Measurements from ENCODE around the gene PSME4. TPM values are rescaled to one million over a fixed set of nuclear protein-coding genes. Genes with fewer than 3 reads are reported as not detected.

The PSME4 gene
- polyA plus RNA-seq, 1 donor from 2014 or later: 23.4 TPM

GRCh38 chr2:54013996-54014395, 43.2 kb upstream of the PSME4 start:
- Histone ChIP-seq H3K9me2 (ENCODE audit: insufficient read depth, low read length) (no peaks in the 10 kb centered on the region), H3F3A (ENCODE audit: insufficient read depth, low read length, poor library complexity, severe bottlenecking) (no peaks in the 10 kb centered on the region), H4K20me1 (ENCODE audit: insufficient read depth) (no peaks in the 10 kb centered on the region), H3K27ac (ENCODE audit: low read length) (no peak overlapping the region), H3K9ac (ENCODE audit: low read length) (no peak overlapping the region), H3K79me2 (replicated peaks; ENCODE audit: insufficient read depth, low read length) (no peaks in the 10 kb centered on the region), H2AFZ (ENCODE audit: low read depth, low read length) (no peak overlapping the region), H3K36me3 (ENCODE audit: insufficient read depth, low read length) (no peaks in the 10 kb centered on the region), H3K27me3 (ENCODE audit: insufficient read depth, low read depth, low read length) (no peaks in the 10 kb centered on the region), H3K4me2 (ENCODE audit: low read length) (no peak overlapping the region), H3K9me3 (ENCODE audit: low read length) (no peaks in the 10 kb centered on the region), H3K4me3 (ENCODE audit: low read length) (no peak overlapping the region)
- TF ChIP-seq, protein P1, sequence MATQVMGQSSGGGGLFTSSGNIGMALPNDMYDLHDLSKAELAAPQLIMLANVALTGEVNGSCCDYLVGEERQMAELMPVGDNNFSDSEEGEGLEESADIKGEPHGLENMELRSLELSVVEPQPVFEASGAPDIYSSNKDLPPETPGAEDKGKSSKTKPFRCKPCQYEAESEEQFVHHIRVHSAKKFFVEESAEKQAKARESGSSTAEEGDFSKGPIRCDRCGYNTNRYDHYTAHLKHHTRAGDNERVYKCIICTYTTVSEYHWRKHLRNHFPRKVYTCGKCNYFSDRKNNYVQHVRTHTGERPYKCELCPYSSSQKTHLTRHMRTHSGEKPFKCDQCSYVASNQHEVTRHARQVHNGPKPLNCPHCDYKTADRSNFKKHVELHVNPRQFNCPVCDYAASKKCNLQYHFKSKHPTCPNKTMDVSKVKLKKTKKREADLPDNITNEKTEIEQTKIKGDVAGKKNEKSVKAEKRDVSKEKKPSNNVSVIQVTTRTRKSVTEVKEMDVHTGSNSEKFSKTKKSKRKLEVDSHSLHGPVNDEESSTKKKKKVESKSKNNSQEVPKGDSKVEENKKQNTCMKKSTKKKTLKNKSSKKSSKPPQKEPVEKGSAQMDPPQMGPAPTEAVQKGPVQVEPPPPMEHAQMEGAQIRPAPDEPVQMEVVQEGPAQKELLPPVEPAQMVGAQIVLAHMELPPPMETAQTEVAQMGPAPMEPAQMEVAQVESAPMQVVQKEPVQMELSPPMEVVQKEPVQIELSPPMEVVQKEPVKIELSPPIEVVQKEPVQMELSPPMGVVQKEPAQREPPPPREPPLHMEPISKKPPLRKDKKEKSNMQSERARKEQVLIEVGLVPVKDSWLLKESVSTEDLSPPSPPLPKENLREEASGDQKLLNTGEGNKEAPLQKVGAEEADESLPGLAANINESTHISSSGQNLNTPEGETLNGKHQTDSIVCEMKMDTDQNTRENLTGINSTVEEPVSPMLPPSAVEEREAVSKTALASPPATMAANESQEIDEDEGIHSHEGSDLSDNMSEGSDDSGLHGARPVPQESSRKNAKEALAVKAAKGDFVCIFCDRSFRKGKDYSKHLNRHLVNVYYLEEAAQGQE (IDR thresholded peaks at IDR 0.05; ENCODE audit: borderline replicate concordance): no peak
- no peak for TF ChIP-seq EZH2 (IDR thresholded peaks at IDR 0.05; ENCODE audit: borderline replicate concordance, insufficient read depth, low read length, poor library complexity, severe bottlenecking)
- TF ChIP-seq SMC3 (conservative IDR thresholded peaks at IDR 0.05; ENCODE audit: poor library complexity): no peak
- TF ChIP-seq, protein P2, sequence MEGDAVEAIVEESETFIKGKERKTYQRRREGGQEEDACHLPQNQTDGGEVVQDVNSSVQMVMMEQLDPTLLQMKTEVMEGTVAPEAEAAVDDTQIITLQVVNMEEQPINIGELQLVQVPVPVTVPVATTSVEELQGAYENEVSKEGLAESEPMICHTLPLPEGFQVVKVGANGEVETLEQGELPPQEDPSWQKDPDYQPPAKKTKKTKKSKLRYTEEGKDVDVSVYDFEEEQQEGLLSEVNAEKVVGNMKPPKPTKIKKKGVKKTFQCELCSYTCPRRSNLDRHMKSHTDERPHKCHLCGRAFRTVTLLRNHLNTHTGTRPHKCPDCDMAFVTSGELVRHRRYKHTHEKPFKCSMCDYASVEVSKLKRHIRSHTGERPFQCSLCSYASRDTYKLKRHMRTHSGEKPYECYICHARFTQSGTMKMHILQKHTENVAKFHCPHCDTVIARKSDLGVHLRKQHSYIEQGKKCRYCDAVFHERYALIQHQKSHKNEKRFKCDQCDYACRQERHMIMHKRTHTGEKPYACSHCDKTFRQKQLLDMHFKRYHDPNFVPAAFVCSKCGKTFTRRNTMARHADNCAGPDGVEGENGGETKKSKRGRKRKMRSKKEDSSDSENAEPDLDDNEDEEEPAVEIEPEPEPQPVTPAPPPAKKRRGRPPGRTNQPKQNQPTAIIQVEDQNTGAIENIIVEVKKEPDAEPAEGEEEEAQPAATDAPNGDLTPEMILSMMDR (IDR thresholded peaks at IDR 0.05; ENCODE audit: poor library complexity, severe bottlenecking): no peak
- no peak for TF ChIP-seq EP300 (conservative IDR thresholded peaks at IDR 0.05; ENCODE audit: poor library complexity, severe bottlenecking)
- no peak for TF ChIP-seq RAD21 (conservative IDR thresholded peaks at IDR 0.05)
- no peak for TF ChIP-seq MXI1 (conservative IDR thresholded peaks at IDR 0.05; ENCODE audit: poor library complexity, severe bottlenecking)
- TF ChIP-seq POLR2AphosphoS5 (IDR thresholded peaks at IDR 0.05): no peak
- TF ChIP-seq TAF1 (IDR thresholded peaks at IDR 0.05; ENCODE audit: low read depth): no peak

GRCh38 chr2:54012538-54013141, 41.8 kb upstream of the PSME4 start:
- no peaks in the 10 kb centered on the region for H3K27me3 ChIP-seq (ENCODE audit: insufficient read depth, low read depth, low read length)
- H3K9me3 ChIP-seq (ENCODE audit: low read length): no peaks in the 10 kb centered on the region
- H2AFZ ChIP-seq (ENCODE audit: low read depth, low read length): no peak overlapping the region
- no peaks in the 10 kb centered on the region for H3K79me2 ChIP-seq (replicated peaks; ENCODE audit: insufficient read depth, low read length)
- no peak for TF ChIP-seq EZH2 (IDR thresholded peaks at IDR 0.05; ENCODE audit: borderline replicate concordance, insufficient read depth, low read length, poor library complexity, severe bottlenecking)
- TF ChIP-seq EP300 (conservative IDR thresholded peaks at IDR 0.05; ENCODE audit: poor library complexity, severe bottlenecking): no peak
- no peak for TF ChIP-seq TAF1 (IDR thresholded peaks at IDR 0.05; ENCODE audit: low read depth)
- TF ChIP-seq SMC3 (conservative IDR thresholded peaks at IDR 0.05; ENCODE audit: poor library complexity): no peak
- TF ChIP-seq POLR2AphosphoS5 (IDR thresholded peaks at IDR 0.05): no peak
- TF ChIP-seq, protein P2 (IDR thresholded peaks at IDR 0.05; ENCODE audit: poor library complexity, severe bottlenecking): no peak
- TF ChIP-seq MXI1 (conservative IDR thresholded peaks at IDR 0.05; ENCODE audit: poor library complexity, severe bottlenecking): no peak
- H3K27ac ChIP-seq (ENCODE audit: low read length): no peak overlapping the region
- no peaks in the 10 kb centered on the region for H3K36me3 ChIP-seq (ENCODE audit: insufficient read depth, low read length)
- H3K9me2 ChIP-seq (ENCODE audit: insufficient read depth, low read length): no peaks in the 10 kb centered on the region
- H3K9ac ChIP-seq (ENCODE audit: low read length): no peak overlapping the region
- H3F3A ChIP-seq (ENCODE audit: insufficient read depth, low read length, poor library complexity, severe bottlenecking): no peaks in the 10 kb centered on the region
- no peak overlapping the region for H3K4me3 ChIP-seq (ENCODE audit: low read length)
- no peak overlapping the region for H3K4me2 ChIP-seq (ENCODE audit: low read length)
- no peaks in the 10 kb centered on the region for H4K20me1 ChIP-seq (ENCODE audit: insufficient read depth)

Measured in neural cell (in vitro differentiated cells).